ENCODE data around the gene ODR4.
"Not testable (repeated sequence)": the region's sequence is repeated elsewhere in the genome, so short reads cannot be mapped to it uniquely, and the experiment has no call there.

ODR4 gene

GRCh38 chr1:186375152-186375928, at the start of gene ODR4, which contains the start of gene TPR:
Gene ODR4 (plus strand): TSS chr1:186375838. CDS start chr1:186379786, 3,948 bp downstream.
Gene TPR (minus strand): TSS chr1:186375253. CDS start chr1:186375028, 225 bp downstream.
- Mint-ChIP-seq H3K4me1 (peaks cover 32% of the 10 kb centered on the region), H3K36me3 (ENCODE audit: low read depth) (peaks cover 46% of the 10 kb centered on the region), H3K4me3 (peak within 1 kb of the TSS; percentile 100), H3K27me3 (ENCODE audit: low read depth, poor library complexity) (no peaks in the 10 kb centered on the region), H3K27ac (peak within 1 kb of the TSS; percentile 100), H3K9me3 (no peaks in the 10 kb centered on the region)
- peak; percentile 69 for TF ChIP-seq CTCF (IDR thresholded peaks at IDR 0.05)
- peak; percentile 97 for DNase-seq

- DNase-seq, result no peak
- no peak overlapping the region for H3K4me3 Mint-ChIP-seq
- peaks cover 63% of the 10 kb centered on the region for H3K36me3 Mint-ChIP-seq (ENCODE audit: low read depth)
- H3K27me3 Mint-ChIP-seq (ENCODE audit: low read depth, poor library complexity), result no peaks in the 10 kb centered on the region
- no peaks in the 10 kb centered on the region for H3K9me3 Mint-ChIP-seq
- no peak for TF ChIP-seq CTCF (IDR thresholded peaks at IDR 0.05)
- H3K27ac Mint-ChIP-seq, result no peak overlapping the region
- no peaks in the 10 kb centered on the region for H3K4me1 Mint-ChIP-seq
Observed at GRCh38 chr1:186326009-186326408, 49.6 kb upstream of the ODR4 start.

GRCh38 chr1:186327331-186327730, 48.3 kb upstream of the ODR4 start:
- H3K4me1 Mint-ChIP-seq, result no peaks in the 10 kb centered on the region
- no peak overlapping the region for H3K4me3 Mint-ChIP-seq
- TF ChIP-seq CTCF (IDR thresholded peaks at IDR 0.05), result no peak
- H3K27me3 Mint-ChIP-seq (ENCODE audit: low read depth, poor library complexity), result no peaks in the 10 kb centered on the region
- DNase-seq, result no peak
- H3K36me3 Mint-ChIP-seq (ENCODE audit: low read depth), result peaks cover 54% of the 10 kb centered on the region
- H3K9me3 Mint-ChIP-seq, result no peaks in the 10 kb centered on the region
- H3K27ac Mint-ChIP-seq, result no peak overlapping the region

- no peak overlapping the region for H3K27ac Mint-ChIP-seq
- peaks cover 55% of the 10 kb centered on the region for H3K36me3 Mint-ChIP-seq (ENCODE audit: low read depth)
- peak; percentile 44 for TF ChIP-seq CTCF (IDR thresholded peaks at IDR 0.05)
- H3K9me3 Mint-ChIP-seq, result no peaks in the 10 kb centered on the region
- no peak for DNase-seq
- H3K27me3 Mint-ChIP-seq (ENCODE audit: low read depth, poor library complexity), result no peaks in the 10 kb centered on the region
- no peak overlapping the region for H3K4me3 Mint-ChIP-seq
- H3K4me1 Mint-ChIP-seq, result no peaks in the 10 kb centered on the region
Observed at GRCh38 chr1:186330758-186331157, 44.9 kb upstream of the ODR4 start.

- Mint-ChIP-seq H3K27ac (no peak overlapping the region), H3K4me3 (no peak overlapping the region), H3K9me3 (no peaks in the 10 kb centered on the region), H3K4me1 (no peaks in the 10 kb centered on the region), H3K36me3 (ENCODE audit: low read depth) (peaks cover 65% of the 10 kb centered on the region), H3K27me3 (ENCODE audit: low read depth, poor library complexity) (no peaks in the 10 kb centered on the region)
- no peak for TF ChIP-seq CTCF (IDR thresholded peaks at IDR 0.05)
- no peak for DNase-seq
Observed at GRCh38 chr1:186337554-186337953, 38.1 kb upstream of the ODR4 start.

- Mint-ChIP-seq H3K36me3 (ENCODE audit: low read depth) (peaks cover 73% of the 10 kb centered on the region), H3K4me3 (no peak overlapping the region), H3K27ac (no peak overlapping the region), H3K4me1 (no peaks in the 10 kb centered on the region), H3K27me3 (ENCODE audit: low read depth, poor library complexity) (no peaks in the 10 kb centered on the region), H3K9me3 (no peaks in the 10 kb centered on the region)
- TF ChIP-seq CTCF (IDR thresholded peaks at IDR 0.05), result no peak
- no peak for DNase-seq
Observed at GRCh38 chr1:186340772-186341171, 34.9 kb upstream of the ODR4 start.

- not testable (repeated sequence) for H3K9me3 Mint-ChIP-seq; H3K4me3 Mint-ChIP-seq; H3K27me3 Mint-ChIP-seq (ENCODE audit: low read depth, poor library complexity); H3K27ac Mint-ChIP-seq; DNase-seq; H3K4me1 Mint-ChIP-seq
- peaks cover 91% of the 10 kb centered on the region for H3K36me3 Mint-ChIP-seq (ENCODE audit: low read depth)
Observed at GRCh38 chr1:186347837-186348691, 27.6 kb upstream of the ODR4 start.
